Stimulated activated CD4-positive, alpha-beta T cell treated with anti-CD3 and anti-CD28 coated beads, TNF-alpha, amount 100 ng/mL, for 24 hours (primary cell): ENCODE data around the gene DPP4.

Experiments
- DNase-seq, 3 experiments: peaks; one replicate each; pipeline ENCODE4 v3.0.0-alpha.2; 2020; ENCODE audit warnings: low read depth in 3 of 3

DPP4 gene

DNA sequence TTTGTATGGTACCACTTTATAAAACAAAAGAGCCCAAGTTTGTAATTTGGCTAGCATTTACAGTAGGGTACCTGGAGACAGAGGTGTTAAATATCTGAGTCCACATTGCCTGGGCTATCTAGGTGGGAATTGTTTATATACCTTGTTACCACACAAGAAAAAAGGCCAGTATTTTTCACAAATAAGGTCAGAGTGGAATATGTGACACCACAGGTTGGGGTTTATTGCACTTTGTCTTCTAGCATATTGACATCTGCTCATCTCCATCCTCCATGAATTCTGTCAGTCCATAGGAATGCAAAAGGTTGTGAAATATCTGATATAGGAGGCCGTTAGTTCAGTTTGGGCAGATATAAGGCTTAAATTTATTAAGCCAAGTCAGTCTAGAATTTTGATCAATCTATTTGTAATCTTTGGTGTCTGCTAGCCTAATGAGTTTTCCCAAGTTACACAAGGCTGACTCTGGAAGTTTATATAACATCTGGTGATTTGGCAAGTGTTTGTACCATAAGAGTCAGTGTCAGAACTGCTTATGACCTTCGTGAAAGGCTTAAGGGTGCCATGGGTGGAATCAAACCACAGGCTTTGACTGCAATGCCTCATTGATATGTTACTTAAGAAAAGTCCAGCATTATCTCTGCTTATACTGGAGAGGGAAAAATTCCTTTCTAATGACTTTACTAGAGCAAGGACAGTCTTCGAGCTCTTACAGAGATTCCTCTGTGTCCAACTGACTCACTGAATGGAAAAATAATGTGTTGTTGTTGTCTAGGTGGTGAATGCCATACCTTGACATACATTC is 11.3 kb upstream of the DPP4 start:
- DNase-seq = no peak

DNA sequence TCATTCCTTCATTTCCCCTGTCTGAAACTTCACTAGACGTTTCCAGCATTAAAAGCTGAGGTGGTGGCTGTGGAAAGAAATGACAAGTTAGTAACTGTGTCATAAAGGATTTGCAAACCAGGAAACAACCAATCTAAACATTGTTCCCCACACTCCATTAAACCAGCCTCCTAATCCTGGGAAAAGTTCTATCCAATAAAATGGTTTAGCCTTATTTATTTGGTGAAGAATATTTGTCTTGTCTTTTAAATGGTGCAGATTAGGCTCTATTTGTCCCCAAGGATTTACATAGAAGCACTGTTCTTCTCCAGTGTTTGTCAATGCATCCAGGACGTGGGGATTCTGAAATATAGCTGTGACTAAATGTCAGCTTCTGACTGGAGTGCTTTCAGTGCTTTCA is 10.5 kb upstream of the DPP4 start:
- DNase-seq = no peak

DNA sequence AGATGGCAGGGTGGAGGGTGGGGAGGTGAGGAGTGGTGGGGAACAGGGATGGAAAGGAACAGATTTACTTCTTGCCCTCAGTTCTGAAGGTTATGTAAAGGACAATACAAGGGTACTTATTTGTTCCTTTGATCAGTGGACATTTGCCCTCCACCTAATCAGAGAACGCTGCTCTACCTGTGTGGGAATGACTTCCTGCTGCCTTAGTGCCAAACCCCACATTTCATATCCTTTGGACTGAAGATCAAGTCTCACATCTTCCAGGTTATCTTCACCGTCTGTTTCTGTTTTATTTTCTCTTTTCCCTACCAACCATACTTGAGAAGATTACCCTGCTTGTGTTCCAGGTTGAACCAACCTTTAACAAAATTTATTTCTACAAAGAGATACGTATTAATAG is 8.7 kb upstream of the DPP4 start:
- DNase-seq = no peak

DNA sequence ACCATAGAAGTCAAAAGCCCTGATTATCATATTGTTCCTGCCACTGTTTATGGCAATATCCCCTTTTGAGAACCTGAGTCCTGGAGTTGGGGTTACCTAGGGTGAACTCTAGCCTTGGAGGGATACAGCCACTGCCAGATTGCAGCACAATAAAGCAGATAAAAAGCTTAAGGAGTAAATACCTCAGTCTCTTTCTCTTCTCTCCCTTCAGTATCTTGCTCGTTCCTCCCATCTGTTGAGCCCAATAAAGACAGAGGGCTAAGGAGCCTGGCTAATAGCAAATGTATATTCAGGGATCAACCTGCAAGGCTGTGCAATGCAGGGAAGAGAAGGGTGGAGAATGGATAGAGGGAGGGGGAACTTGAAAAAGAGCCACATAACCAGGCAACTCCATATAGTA is 8.0 kb upstream of the DPP4 start:
- DNase-seq = no peak

DNA sequence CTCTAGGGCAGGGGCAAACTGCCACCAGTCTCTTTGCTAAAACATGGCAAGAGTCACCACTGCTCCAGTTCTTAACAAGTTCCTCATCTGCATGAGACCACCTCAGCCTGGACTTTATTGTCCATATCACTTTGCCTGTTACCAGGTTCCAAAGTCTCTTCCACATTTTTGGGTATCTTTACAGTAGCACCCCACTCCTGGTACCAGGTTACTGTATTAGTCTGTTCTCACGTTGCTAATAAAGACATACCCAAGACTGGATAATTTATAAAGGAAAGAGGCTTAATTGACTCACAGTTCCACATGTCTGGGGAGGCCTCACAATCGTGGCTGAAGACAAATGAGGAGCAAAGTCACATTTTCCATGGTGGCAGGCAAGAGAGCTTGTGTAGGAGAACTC is 5.5 kb upstream of the DPP4 start:
- no peak for DNase-seq

DNA sequence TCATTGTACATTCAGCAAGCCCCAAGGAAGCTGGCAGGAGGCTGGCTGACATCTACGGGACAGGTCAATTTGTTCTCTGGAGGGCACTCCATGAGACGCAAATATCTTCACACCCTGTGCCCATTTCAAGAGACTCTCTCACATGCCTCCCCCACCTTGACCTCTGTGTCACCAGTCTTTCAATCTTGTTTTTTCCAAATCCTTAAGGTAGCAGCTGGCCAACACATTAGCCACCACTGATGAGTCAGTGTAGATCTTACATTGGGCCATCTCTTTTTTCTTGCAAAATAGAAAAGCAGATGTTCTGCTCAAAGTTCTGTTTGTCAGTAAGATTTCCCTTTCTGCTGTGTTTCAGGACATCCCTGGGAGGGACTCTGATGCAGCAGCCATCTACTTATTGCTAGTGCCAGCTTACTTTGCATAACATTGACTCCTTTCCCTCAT is 1.7 kb upstream of the DPP4 start:
- no peak for DNase-seq

DNA sequence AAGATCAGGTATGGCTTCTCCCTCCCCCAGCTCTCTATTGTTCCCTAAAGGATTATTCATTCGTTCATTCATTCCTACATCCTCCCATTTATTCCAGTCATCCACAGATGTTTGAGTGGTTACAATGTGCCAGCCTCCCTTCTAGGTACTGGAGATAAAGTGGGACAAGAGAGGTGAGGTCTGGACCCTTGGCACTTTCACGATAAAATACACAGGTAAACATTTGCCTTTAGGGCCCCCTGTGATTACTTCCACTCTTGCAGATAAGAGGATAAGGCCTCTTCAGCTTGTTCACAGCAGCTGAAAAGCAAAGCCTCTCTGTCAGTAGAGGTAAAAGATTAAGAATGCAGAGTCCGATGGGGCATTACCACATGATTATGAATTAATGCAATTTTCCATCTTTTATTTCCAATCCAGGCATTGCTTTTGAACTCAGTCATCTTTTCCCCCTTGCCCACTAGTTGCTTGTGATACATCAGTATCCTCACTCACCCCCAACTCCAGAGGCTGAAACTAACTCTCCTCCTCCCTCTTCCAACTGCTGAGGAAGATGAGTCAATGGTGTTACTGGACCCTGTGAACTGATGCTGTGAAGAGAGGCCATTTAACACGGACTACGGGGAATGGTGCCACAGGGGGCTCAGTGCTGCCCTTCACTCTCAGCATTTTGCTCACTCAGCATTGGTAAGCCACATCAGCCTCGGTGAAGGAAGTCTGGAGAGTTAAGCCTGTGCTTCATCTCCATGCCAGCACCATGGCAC is 1.1 kb upstream of the DPP4 start:
- no peak for DNase-seq

DNA sequence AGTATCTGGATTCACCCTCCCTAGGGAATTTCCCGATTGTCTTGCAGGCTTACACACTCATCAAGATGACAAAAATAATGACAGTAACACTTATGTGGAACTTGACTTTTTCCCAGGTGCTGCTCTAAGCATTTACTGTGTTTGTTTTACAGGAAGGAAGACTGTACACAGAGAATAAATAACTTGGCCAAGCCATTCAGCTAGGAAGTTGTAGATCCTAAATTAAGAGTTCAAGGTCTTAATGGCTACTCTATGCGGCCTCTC is 549 bp upstream of the DPP4 start:
- no peak for DNase-seq

DNA sequence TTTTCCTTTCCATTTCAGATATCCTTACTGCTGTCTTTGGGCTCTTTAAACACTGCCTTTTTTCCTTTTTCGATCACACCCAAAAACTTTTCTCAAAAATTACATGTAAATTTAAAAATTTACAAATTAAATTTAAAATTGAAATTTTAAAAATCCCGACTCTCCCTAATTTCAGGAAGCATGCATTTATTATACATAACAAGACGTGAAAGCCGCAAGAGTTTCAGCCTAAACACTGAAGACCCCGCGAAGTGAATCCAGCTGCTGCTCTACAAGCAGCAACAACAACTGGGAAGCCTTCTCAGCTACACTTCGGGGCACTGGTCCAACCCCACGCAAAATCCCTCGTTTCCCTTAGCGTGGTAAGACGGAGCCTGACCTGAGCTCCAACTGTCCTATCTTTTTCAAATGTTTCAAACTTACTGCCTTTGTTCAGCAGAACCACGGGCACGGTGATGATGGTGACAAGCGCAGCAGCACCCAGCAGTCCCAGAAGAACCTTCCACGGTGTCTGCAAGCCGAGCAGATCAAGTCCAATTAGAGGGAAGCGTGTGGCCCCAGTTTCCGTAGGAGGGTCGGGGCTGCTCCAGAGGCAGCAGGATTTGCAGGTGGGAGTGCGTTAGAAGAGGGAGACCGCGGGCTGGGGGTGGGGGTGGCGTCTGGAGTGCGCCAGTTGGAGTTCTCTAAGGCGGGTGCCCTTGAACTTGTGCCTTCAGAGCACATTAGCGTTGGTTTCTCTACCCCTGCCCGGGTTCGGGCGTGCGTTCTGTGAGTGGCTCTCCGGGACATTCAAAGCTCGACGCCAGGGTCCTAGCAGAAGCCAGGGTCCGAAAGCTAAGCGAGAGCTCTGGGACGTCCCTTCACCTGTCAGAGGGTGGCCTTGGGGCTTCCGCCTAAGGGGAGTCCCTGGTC is 783 bp downstream of the DPP4 start:
- no peak for DNase-seq

DNA sequence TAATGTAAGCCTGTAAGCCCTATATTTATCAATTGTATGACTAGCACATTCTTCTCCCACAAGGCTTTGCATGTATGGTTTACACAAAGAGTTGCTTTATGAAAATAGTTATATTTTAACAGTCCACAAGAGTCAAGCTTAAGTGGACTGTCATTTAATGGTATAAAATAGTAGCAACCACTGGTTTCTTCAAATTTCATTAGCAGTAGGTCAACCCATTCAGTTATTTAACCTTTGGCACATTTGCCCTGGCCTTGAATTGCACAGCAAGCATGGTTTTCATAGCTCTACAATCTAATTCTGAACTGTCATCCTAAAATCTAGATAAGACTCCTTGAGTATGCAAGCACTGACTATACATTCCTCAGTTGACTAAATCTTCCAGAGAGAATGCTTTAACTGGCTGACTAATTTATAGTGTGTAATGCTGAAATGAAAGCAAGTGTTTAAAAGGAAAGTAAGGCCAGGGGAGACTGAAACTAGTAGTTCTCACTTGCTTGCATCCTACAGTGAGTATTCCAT is 1.8 kb downstream of the DPP4 start:
- DNase-seq = no peak

DNA sequence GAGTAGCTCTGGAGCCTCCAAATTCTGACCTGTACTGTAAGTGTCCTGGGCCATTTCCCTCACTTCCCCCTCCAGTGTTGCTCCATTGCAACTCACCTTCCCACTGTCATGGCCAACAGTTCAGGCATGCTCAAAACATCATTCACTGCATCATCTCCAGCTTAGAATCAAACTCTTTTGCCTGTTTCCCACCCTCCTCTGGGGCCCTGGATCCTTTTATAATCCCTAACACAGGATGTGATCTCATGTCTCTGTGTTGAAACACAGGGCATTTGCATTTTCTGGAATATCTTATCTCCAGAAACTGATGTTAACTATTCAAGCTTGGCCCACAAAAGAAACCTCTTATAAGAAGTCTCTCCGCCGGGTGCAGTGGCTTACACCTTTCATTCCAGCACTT is 3.0 kb downstream of the DPP4 start:
- DNase-seq = no peak

DNA sequence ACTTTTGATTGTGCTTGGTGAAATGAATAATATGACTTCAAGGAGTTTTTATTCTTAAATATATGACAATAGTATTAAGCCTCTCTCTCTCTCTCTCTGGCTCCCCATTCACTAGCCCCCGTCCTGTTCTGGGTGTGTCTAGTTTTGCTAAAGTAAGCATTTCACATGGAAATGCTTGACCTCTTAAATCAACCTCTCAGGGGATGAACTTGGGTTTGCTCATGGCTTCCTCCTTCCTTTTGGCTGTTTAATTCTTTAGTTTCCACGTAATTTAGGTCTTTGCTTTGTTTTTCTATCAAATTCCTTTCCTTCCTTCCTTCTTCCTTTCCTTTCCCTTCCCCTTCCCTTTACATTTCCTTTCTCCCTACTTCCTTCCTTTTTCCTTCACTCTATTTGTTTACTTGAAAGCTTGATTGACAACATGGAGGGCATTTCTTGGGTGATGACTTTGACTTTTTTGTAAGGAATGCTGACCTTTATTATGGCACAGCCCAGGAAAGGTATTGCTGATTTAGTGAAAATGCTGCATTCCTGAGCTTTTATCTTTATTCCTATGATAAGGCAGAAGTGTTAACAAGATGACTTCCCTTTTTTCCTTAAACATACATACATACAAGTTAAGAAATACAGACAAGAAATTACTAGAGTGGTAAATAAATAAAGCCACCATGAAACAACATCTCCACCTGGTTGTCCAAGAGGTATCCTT is 3.6 kb downstream of the DPP4 start:
- no peak for DNase-seq

DNA sequence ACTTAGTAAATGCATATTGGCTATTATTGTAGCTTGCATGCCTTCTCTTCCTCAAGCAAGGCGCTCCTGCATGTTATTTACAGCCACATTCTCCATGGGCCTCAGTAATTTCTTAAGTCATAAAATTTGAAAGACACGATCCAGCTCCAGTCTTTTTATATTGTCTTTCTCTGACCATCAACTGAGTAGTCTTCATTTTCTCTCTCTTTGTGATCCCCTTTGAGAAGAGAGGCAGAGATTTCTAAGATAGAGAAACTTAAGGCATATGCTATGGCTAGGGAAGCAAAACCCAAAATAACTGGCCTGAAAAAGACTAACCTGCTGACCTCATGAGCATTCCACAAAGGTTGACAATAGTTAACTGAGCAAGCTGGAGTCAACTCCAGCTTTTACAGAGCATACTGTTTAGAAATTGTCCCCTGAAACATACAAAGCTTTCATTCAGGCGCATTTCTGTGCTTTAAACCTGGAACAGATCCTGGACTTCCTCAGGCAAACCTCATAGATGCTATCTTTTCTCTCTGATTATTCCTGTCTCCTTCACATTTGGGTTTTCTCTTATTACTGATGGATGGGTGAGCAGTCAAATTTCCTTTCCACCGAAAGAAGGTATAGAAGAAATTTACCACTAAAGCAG is 4.6 kb downstream of the DPP4 start:
- no peak for DNase-seq

DNA sequence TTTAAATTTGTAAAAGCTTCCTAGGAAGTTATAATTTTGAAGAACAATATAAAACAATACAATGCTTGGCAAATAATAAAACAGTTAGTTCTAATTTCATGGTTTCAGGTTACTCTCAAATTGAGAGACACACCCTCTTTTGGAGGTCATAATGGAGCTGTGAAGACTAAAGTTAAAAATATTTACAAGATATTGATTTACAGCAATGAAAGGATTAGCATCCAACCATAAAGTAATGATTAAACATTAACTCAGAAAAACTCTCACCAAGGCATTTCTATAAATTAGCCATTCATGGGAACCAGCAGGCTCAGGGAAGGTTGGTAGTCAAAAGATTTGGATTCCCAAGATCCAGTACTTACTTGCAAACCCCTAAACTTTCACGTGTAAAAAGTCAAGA is 6.4 kb downstream of the DPP4 start:
- no peak for DNase-seq

DNA sequence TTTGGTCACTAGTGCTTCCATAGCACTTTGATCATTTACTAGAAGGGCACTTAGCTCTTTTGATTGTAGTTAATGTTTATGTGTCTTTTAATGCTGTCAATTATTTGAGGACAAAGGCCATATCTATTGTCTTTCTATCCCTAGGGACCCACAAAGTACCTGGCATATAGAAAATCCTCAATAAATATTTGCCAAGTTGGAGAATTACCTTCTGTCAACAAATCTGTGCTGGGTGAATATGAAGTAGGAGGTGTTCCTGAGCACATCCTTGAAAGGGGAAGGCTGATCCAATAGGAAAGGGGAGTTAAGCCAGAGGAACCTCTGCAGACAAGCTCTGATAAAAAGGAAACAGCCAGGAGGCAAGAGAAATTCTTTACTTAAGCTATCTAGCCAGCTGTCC is 8.2 kb downstream of the DPP4 start:
- DNase-seq = no peak

DNA sequence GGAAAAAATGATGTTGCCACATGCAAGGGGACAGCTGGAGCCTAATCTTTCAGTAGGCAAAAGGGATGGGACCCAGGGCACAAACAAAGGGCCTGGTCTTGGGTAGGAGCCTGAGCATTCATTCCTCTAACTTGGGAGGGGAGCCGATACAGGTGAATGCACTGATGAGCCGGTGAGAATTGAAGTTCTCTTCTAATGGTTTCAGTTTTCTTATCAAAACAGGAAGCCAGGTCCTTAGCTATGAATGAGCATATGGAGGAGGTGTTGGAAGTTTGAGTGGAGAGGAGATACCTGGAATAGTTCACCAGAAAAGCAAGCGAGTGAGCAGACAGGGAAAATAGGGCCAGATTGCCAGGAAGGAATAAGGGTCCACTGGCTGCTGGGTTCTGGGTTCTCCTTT is 10.1 kb downstream of the DPP4 start:
- DNase-seq = no peak

DNA sequence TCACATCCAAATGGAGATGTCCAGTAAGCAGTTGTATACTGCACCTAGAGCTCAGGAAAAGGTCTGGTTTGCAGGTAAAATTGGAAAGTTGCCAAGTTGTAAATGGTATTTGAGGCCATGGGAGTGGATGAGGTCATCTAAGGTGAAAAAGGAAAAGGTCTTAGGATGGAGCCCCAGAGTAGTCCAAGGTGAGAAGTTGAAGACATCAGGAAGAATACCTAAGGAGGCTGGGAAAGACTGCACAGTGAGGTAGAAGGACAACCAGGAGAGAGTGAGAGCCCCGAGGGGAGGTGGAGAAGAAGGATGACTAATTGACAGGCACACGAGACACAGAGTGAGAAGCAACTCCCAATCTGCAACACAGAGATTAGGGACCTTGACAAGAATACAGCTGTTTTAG is 10.7 kb downstream of the DPP4 start:
- no peak for DNase-seq

DNA sequence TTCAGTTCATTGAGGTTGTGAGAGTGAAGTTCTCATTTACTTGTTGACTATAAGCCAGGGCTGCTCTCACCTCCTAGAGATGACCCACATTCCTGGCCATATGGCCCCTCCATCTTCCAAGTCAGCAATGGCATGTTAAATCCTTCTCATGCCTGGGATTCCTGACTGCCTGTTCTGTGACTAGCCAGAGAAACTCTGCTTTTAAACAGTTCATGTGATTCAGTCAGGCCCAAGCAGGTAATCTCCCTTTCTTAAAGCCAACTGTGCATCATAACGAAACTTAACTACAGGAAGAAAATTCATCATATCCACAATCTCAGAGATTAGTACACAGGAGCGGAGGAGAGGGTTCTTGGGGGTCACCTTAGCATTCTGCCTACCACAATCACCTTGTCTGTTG is 11.5 kb downstream of the DPP4 start:
- DNase-seq = no peak

DNA sequence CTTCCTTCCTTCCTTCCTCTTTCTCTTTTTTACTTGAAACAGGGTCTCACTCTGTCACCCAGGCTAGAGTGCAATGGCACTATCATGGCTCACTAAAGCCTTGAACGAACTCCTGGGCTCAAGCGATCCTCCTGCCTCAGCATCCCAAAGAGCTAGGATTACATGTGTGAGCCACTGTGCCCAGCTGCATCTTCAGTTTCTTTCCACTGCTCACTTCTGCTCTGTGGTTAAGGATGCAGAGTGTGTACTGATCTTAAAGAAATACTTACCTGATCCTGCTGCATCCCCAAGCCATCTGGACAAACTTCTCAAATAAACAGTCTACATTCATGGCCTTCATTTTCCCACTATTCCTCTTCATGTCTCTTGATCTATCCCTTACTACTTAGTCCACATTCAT is 13.0 kb downstream of the DPP4 start:
- DNase-seq = no peak

DNA sequence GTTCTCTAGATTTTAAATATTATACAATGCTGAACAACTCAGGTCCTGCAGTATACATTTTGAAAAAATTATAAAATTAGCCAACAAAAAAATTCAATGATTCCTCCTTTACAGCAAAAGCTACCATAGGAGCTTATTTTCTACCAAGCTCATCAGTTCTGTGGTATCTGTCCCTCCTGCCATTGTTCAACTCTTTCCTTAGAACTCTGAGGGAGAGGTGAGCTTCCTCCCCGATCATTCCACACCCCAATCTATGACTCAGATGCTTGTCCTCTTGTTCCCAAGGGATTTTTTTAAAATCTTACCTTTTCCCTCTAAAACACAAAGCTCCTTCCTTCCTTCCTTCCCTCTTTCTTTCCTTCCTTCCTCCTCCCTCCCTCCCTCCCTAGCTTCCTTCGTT is 13.5 kb downstream of the DPP4 start:
- no peak for DNase-seq

DNA sequence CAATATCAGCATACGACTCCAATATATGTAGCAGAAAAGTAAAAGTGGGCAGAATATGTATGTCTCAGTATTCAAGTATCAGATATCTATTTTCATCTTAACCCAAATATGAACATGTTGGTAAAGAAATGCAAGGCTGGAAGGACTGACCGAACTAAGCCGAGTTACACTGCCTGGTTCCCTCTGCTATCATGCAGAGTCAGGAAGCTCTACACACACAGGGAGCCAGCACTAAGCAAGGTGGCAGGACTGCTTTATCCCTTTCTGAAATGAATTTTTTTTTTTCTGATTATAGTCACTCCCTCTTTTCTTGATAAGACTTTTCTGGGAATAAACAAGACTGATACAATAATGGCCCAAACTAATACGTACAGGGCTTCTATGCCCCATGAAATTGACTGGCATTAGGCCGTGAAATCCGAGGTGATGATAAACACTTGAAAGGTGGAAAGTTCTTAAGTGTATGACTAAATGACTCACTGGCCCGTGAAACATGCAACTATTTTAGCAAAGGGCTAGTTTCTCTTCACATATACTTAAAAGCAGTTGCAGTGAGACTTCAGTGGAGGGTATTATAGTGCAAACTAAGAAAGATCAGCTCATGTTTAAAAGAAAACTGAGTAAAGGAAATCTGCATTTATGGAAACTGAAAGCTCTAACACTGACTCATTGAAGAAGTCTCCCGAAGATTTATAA is 14.9 kb downstream of the DPP4 start:
- DNase-seq = peak in 1 of 3 experiments; percentile 18
